OCI-LY7 (cell line): ENCODE measurements around the gene FGA.

Source experiments
- CTCF ChIP-seq: fragments of 200-600 bp; sonication (generic); conservative IDR thresholded peaks from 2 replicates; pipeline ENCODE4 v1.5.1; 2014; ENCODE audit warnings: mild to moderate bottlenecking, antibody characterized with exemption, low read length, moderate library complexity, mixed read lengths
- EZH2phosphoT487 ChIP-seq: fragments of 200-600 bp; sonication (generic); IDR thresholded peaks from 2 replicates; pipeline ENCODE4 v1.6.1; 2018; ENCODE audit warnings: low read depth, borderline replicate concordance, mild to moderate bottlenecking, mixed run types, antibody characterized with exemption, low read length, moderate library complexity, mixed read lengths

- TF ChIP-seq CTCF (no peak), EZH2phosphoT487 (no peak)
Observed at GRCh38 chr4:154589296-154590197, 995 bp downstream of the FGA start.
